NT2/D1 (cell line): Measurements from ENCODE around the gene LRRC8E.

Source experiments
- SUZ12 ChIP-seq: IDR thresholded peaks from 2 replicates; pipeline ENCODE4 v1.6.1; 2011; ENCODE audit not compliant: insufficient read length, insufficient read depth; ENCODE audit errors: extremely low read depth
- YY1 ChIP-seq: IDR thresholded peaks from 2 replicates; pipeline ENCODE4 v1.6.1; 2011; ENCODE audit not compliant: insufficient read length, insufficient read depth
- ZNF274 ChIP-seq: IDR thresholded peaks from 2 replicates; pipeline ENCODE4 v1.6.1; 2011; ENCODE audit warnings: mild to moderate bottlenecking, low read depth, low read length

DNA sequence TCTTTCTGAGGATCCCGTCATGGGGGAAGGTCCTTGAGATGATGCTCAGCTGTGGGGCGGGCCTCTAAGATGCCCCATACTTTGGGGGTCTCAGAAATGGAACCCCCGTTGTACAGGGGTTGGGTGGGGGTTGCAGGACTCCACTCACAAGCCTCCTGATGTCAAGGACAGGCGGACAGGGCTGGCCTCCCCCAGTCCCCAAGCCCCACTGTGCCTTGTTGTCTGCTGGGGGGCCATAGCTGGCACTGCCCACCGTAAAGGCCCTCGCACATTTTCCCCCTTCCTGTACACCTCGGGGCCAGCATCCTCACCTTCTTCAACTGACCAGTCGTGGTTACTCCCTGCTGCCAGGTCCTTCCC is 34.5 kb downstream of the LRRC8E start:
- TF ChIP-seq YY1 (no peak), ZNF274 (no peak), SUZ12 (no peak)
